DLD1 (cell line): ENCODE measurements around the gene ADAR.

Source experiments
- in situ Hi-C: cut with HindIII; loops from 2 replicates; pipeline ENCODE4 v1.10.0; 2017; ENCODE audit warnings: low sequenced_read_pairs

Gene ADAR

GRCh38 chr1:154586641-154587040, 21.3 kb downstream of the ADAR start:
- in situ Hi-C loops, result no loop called here

DNA sequence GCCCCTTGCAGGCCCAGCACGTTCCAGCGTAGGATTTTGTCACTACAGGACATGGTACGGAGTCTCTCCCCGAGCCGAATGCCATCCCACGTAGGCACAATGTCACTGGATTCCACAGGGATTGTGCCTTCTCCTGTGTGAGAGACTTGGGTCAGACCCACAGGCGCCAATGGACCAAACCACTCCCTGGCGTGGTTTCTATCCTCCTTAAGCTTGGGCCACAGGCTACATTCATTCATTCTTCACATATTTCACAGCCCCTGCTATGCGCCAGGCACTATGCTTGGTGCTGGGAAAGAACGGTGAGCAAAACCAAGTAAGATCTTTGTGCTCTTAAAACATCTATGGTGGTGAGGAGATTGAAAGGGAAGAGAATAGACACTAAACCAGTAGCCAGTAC, 21.8 kb downstream of the ADAR start:
- in situ Hi-C loops, result no loop called here

DNA sequence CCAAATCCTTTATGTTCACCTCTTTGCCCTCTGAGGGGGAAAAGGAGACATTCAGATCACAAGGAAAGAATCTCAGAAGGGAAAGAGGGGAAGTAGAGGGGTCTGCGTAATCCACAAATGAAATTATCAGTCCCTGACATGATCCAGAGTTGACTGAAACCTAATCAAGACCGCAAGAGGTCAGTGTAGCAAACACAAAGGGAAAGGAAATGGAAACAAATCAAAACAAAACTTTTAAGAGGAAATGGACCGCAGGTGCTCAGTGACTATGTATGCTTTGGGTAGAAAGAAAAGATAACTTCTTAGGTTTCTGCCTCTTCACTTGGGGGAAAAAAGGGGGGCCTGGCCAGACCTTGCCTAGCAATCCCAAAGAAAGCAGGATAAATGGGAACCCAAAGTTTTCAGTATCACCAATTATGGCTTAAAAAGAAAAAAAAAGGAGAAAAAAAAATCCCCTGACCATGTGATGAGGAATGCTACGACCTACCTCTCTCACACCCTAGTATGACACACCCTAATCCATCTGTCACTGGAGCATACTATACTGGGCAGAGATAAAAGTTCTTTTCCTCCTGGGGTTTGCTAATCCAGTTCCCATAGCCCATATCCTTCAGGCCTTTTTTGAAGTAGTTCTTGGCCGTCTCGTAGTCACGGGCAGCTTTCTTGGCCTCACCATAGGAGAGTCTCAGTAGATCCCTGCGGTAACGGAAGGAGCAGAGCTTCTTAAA, 23.6 kb downstream of the ADAR start:
- in situ Hi-C loops, result no loop called here

GRCh38 chr1:154583773-154584172, 24.2 kb downstream of the ADAR start:
- in situ Hi-C loops, result no loop called here

DNA sequence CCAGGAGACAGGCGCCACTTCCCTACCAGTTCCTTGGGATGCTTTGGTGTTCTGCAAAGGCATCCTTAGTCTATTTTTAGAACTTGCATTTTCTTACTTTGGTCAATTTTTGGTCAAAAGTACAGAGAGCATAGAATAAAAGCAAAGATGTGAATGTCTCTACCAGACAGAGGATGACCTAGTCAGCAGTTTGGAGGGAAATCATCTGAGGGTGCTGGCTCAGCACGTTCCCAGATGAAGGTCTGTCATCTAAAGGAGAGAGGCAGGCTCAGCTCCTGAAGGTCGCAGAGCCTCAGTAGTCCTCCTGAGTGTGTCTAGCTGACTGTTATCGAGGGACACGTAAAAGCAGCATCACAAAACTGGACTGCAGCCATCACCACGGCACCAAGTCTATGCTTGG, 25.1 kb downstream of the ADAR start:
- in situ Hi-C loops, result no loop called here

GRCh38 chr1:154581766-154582165, 26.2 kb downstream of the ADAR start:
- in situ Hi-C loops, result no loop called here

DNA sequence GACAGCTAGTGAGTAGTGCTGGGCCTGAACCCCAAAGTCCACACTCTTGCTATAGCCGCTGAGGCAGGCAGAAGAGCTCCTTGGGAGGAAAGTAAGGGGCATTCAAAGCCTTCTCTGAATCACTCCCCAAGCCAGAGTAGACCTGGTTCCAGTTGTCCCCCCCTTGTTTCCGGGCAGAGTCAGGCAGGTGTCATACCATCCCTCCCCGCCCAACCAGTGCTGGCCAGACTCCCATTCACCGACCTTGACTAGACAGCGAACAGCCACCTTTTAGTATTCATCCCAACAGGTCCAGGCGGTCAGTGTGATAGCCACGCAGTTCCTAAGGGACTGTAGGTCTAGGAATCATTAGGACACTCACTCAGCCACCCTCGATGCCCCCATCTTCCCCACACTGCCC, 28.6 kb downstream of the ADAR start:
- in situ Hi-C loops, result no loop called here

- in situ Hi-C loops, result no loop called here
Measured at GRCh38 chr1:154578058-154578418, 29.9 kb downstream of the ADAR start.

DNA sequence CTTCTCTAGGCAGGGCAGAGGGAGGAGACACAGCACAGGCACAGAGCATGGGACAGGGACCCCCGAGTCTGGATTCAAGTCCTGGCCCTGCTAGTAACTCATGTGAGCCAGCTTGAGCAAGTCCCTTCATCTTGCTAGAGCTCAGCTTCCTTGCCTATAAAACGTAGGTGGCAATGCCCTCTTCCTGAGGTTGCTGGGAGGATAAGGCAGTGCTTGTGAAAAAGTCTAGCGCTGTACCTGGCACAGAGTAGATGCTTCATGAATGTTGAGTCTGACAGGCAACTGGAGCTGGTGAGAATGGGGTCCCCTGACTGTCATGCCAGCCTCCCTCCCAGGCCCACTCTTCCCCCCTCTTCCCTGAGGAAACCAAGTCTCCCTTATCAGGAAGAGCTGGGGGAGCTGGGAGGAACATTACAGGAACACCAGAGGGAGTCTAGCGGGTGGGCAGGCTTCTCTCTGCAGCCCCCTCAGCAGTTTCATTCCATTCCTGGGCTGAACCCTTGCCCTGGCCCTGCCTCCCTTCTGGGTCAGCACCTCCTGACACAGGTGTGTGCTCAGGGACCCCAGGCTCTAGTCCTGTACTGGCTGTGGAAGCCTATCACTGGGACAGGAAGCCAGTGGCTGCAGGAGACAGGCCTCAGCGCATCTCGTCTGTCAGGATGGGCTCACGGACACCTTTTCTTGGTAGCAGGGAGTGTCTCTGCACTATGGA, 30.5 kb downstream of the ADAR start:
- in situ Hi-C loops, result no loop called here

DNA sequence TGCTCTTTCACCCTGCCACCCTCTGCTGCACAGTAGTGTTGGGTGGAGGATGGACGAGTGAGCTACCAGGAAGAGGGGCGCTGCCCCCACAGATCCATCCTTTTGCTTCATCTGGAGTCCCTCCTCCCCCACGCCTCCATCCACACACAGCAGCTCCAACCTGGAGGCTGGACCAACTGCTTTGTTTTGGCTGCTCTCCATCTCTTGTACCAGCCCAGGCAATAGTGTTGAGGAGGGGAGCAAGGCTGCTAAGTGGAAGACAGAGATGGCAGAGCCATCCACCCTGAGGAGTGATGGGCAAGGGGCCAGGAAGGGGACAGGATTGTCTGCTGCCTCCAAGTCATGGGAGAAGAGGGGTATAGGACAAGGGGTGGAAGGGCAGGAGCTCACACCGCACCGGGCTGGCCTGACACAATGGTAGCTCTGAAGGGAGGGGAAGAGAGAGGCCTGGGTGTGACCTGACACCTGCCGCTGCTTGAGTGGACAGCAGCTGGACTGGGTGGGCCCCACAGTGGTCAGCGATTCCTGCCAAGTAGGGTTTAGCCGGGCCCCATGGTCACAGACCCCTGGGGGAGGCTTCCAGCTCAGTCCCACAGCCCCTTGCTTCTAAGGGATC, 31.9 kb downstream of the ADAR start:
- in situ Hi-C loops, result no loop called here

- in situ Hi-C loops, result no loop called here
Measured at GRCh38 chr1:154575147-154575927, 32.6 kb downstream of the ADAR start.

GRCh38 chr1:154574716-154575115, 33.3 kb downstream of the ADAR start:
- in situ Hi-C loops, result no loop called here

GRCh38 chr1:154573168-154573510, 34.8 kb downstream of the ADAR start:
- in situ Hi-C loops, result no loop called here

GRCh38 chr1:154572468-154573167, 35.4 kb downstream of the ADAR start:
- in situ Hi-C loops, result no loop called here

GRCh38 chr1:154571964-154572288, 36.1 kb downstream of the ADAR start:
- in situ Hi-C loops, result no loop called here

DNA sequence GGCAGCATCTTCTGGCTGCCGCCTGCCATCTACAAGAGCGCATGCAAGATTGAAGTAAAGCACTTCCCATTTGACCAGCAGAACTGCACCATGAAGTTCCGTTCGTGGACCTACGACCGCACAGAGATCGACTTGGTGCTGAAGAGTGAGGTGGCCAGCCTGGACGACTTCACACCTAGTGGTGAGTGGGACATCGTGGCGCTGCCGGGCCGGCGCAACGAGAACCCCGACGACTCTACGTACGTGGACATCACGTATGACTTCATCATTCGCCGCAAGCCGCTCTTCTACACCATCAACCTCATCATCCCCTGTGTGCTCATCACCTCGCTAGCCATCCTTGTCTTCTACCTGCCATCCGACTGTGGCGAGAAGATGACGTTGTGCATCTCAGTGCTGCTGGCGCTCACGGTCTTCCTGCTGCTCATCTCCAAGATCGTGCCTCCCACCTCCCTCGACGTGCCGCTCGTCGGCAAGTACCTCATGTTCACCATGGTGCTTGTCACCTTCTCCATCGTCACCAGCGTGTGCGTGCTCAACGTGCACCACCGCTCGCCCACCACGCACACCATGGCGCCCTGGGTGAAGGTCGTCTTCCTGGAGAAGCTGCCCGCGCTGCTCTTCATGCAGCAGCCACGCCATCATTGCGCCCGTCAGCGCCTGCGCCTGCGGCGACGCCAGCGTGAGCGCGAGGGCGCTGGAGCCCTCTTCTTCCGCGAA, 36.6 kb downstream of the ADAR start:
- in situ Hi-C loops, result no loop called here

GRCh38 chr1:154568157-154568815, 39.7 kb downstream of the ADAR start:
- in situ Hi-C loops, result no loop called here

DNA sequence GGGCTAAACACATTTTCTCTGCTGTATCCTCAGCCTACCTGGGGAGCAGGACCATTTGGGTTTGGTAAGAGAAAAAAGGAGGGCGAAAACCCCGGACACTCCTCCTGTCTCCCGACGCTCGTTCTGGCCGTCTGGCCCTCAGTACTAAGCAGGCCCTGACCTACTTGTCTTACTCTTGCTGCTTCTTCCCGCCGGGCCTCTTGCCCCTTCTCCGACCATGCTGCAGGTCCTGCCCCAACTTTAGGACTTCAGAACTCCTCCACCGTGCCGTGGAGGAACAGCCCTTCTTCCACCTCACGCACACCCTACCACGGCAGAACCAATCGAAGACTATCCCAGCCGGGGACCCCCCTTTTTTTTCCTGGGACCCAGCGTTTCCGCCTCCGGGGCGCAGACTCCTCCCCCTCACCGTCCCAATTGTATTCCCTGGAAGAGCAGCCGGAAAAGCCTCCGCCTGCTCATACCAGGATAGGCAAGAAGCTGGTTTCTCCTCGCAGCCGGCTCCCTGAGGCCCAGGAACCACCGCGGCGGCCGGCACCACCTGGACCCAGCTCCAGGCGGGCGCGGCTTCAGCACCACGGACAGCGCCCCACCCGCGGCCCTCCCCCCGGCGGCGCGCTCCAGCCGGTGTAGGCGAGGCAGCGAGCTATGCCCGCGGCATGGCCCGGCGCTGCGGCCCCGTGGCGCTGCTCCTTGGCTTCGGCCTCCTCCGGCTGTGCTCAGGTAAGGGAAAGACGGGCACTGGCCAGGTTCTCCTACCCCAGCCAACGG, 40.4 kb downstream of the ADAR start, which contains the start of gene CHRNB2:
CHRNB2 (plus strand) TSS at position 393 of the 771 bp plus-strand sequence; CDS start at position 660, 267 bp downstream.
- in situ Hi-C loops, result no loop called here

GRCh38 chr1:154565876-154566275, 42.1 kb downstream of the ADAR start:
- in situ Hi-C loops, result no loop called here
